SK-N-MC (cell line): Measurements from ENCODE around the gene GDA.

Experiments
- DNase-seq: peaks from one replicate; pipeline ENCODE4 v3.0.0-alpha.2; 2011; ENCODE audit warnings: low read depth, low spot score
- H3K27ac ChIP-seq: fragments of 200-600 bp; sonication (generic); 2 replicates; pipeline ENCODE4 v1.5.1; 2016; ENCODE audit warnings: mixed run types
- H3K36me3 ChIP-seq: fragments of 200-600 bp; sonication (generic); 2 replicates; pipeline ENCODE4 v1.6.1; 2017; ENCODE audit warnings: antibody characterized with exemption, low read length, mixed read lengths; ENCODE audit not compliant: insufficient read depth
- H3K4me3 ChIP-seq: fragments of 200-600 bp; sonication (generic); 2 replicates; pipeline ENCODE4 v1.5.1; 2016
- H3K9ac ChIP-seq: fragments of 200-600 bp; sonication (generic); 2 replicates; pipeline ENCODE4 v1.8.0; 2017; ENCODE audit warnings: mixed run types, mixed read lengths; ENCODE audit not compliant: insufficient read length
- H3K9me3 ChIP-seq: fragments of 200-600 bp; sonication (generic); 2 replicates; pipeline ENCODE4 v1.6.1; 2017; ENCODE audit warnings: low read depth, mild to moderate bottlenecking, antibody characterized with exemption, low read length, moderate library complexity, mixed read lengths
- EZH2 ChIP-seq: fragments of 200-600 bp; sonication (generic); IDR thresholded peaks from one replicate; pipeline ENCODE4 v1.6.1; 2017; ENCODE audit warnings: antibody characterized with exemption
- FOXP2 ChIP-seq: optimal IDR thresholded peaks from 2 replicates; pipeline ENCODE3; 2011; ENCODE audit warnings: mild to moderate bottlenecking, moderate library complexity; ENCODE audit not compliant: insufficient read depth; ENCODE audit errors: extremely low read length, control extremely low read depth
- POLR2AphosphoS5 ChIP-seq: IDR thresholded peaks from 2 replicates; pipeline ENCODE4 v1.6.1; 2012; ENCODE audit warnings: mild to moderate bottlenecking, low read depth, low read length, borderline replicate concordance

Gene GDA

DNA sequence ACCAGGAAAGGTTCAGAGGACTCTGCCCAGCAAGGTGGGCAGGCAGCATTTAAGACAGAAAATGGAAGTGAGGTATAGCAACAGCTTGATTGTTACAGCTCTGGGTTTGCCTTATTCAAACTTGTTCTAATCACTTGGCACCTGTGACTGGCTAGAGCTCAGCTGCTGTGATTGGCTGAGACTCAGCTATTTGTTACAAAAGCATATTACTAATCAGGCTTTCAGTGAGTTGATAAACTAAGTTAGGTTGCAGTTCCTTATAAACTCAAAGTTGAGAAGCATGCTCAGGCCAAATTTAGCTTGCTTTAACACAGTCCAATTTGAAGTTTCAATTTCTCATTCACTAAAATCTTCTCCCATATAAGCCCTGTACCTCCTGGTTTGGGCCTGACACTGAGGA lies 56.3 kb downstream of the GDA start:
- no peak for DNase-seq
- no peak overlapping the region for H3K4me3 ChIP-seq
- no peaks in the 10 kb centered on the region for H3K9me3 ChIP-seq
- no peak overlapping the region for H3K9ac ChIP-seq
- TF ChIP-seq FOXP2 (no peak), POLR2AphosphoS5 (no peak)
- H3K36me3 ChIP-seq: no peaks in the 10 kb centered on the region
- H3K27ac ChIP-seq: no peak overlapping the region

DNA sequence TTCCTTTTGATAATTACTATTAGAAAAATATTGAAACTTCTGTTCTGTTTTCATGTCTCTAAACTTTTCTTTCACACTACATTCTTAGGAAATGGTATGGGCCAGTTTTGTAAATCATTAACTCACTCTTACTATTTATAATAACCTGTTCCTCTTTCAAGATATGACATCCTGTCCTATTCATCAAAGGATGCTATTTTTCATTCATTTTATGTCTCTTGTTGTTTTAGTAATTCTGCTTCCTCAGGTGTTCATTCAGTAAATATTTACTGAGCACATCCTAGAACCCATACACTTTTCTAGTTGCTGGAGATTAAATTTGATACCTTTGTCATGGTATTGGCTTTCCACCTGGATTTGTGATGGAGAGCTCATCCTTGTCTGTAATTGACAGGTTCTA lies 58.0 kb downstream of the GDA start:
- TF ChIP-seq FOXP2 (no peak), EZH2 (no peak), POLR2AphosphoS5 (no peak)

GRCh38 chr9:72210522-72210921 lies 61.3 kb downstream of the GDA start:
- Histone ChIP-seq H3K9me3 (no peaks in the 10 kb centered on the region), H3K27ac (no peak overlapping the region), H3K4me3 (no peak overlapping the region), H3K36me3 (no peaks in the 10 kb centered on the region), H3K9ac (no peak overlapping the region)
- DNase-seq: no peak
- TF ChIP-seq EZH2 (no peak), POLR2AphosphoS5 (no peak), FOXP2 (no peak)

More for the DNA sequence above, 58.0 kb downstream of the GDA start:
- no peaks in the 10 kb centered on the region for H3K36me3 ChIP-seq
- no peak overlapping the region for H3K27ac ChIP-seq
- no peak for DNase-seq
- no peak overlapping the region for H3K4me3 ChIP-seq
- H3K9me3 ChIP-seq: no peaks in the 10 kb centered on the region
- H3K9ac ChIP-seq: no peak overlapping the region

DNA sequence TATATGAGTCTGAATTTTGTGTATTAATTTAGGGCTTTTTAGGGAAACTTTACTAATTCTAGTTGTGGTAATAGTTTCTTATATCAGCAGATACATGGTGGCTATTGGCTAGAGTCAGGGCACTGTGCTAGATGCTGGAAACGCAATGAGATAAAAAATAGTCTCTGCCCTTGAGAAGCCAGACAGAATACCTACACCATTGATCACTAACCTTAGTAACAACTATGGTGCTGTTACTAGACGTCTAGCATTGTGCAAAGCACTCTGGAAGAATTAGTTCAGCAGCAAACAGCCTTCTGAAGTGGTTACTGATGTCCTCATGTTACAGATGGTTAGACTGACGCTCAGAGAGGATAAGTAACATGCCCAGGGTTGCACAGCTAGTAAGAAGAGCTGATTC lies 61.8 kb downstream of the GDA start:
- Histone ChIP-seq H3K9me3 (no peaks in the 10 kb centered on the region), H3K36me3 (no peaks in the 10 kb centered on the region), H3K9ac (no peak overlapping the region), H3K27ac (no peak overlapping the region), H3K4me3 (no peak overlapping the region)
- DNase-seq: no peak
- TF ChIP-seq EZH2 (no peak), POLR2AphosphoS5 (no peak), FOXP2 (no peak)

GRCh38 chr9:72213906-72214305 lies 64.7 kb downstream of the GDA start:
- no peak for DNase-seq
- Histone ChIP-seq H3K9ac (no peak overlapping the region), H3K36me3 (no peaks in the 10 kb centered on the region), H3K27ac (no peak overlapping the region), H3K4me3 (no peak overlapping the region), H3K9me3 (no peaks in the 10 kb centered on the region)
- TF ChIP-seq POLR2AphosphoS5 (no peak), FOXP2 (no peak), EZH2 (no peak)

GRCh38 chr9:72217306-72217842 lies 68.1 kb downstream of the GDA start:
- no peak for DNase-seq
- Histone ChIP-seq H3K4me3 (no peak overlapping the region), H3K9me3 (no peaks in the 10 kb centered on the region), H3K36me3 (no peaks in the 10 kb centered on the region), H3K9ac (no peak overlapping the region), H3K27ac (no peak overlapping the region)
- no peak for TF ChIP-seq EZH2
- TF ChIP-seq FOXP2: no peak

DNA sequence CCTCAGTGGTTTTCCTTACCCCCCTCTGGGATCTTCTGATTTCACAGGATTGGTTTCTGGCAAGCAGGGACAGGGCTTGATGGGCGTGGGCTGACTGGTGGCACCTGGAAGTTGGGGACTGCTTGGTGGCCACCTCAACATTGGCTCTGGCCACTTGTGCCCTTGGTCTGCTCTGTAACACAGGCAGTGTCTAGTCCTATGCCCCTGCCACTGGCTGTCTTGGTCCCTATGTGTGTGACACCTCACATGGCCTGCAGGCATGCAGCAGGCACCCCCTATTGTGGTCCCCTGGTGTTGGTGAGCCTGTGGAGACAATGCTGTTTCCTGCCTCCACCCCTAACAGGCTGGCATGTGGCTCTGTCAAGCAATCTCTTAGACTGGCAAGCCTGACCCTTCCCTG lies 71.3 kb downstream of the GDA start:
- DNase-seq: no peak
- Histone ChIP-seq H3K36me3 (no peaks in the 10 kb centered on the region), H3K9ac (no peak overlapping the region), H3K9me3 (no peaks in the 10 kb centered on the region), H3K27ac (no peak overlapping the region), H3K4me3 (no peak overlapping the region)
- TF ChIP-seq FOXP2 (no peak), EZH2 (no peak), POLR2AphosphoS5 (no peak)

- Histone ChIP-seq H3K27ac (no peak overlapping the region), H3K9ac (no peak overlapping the region), H3K4me3 (no peak overlapping the region), H3K9me3 (no peaks in the 10 kb centered on the region), H3K36me3 (no peaks in the 10 kb centered on the region)
- no peak for TF ChIP-seq EZH2
- no peak for DNase-seq
Measured at GRCh38 chr9:72226146-72226812, 77.0 kb downstream of the GDA start.

DNA sequence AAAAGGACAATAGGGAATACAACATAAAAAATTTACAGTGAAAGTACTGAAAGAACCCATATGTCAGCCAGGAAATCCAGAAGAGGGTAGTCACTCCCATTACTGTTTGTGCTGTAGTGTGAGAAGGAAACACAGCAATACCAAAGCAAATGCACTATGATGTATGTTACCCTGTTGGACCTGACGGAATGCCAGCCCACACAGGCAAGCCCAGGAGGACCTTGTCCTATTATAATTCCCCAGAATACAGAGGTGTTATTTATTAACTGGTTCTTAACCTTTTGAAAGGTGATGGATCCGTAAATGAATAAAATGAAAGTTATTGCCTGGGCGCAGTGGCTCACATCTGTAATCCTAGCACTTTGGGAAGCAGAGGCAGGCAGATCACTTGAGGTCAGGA lies 79.0 kb downstream of the GDA start:
- DNase-seq: no peak
- no peaks in the 10 kb centered on the region for H3K36me3 ChIP-seq
- no peak overlapping the region for H3K9ac ChIP-seq
- no peak overlapping the region for H3K27ac ChIP-seq
- TF ChIP-seq EZH2 (no peak), FOXP2 (no peak), POLR2AphosphoS5 (no peak)
- H3K4me3 ChIP-seq: no peak overlapping the region
- H3K9me3 ChIP-seq: no peaks in the 10 kb centered on the region
